UCSD-AML1 (cell line): ENCODE data around the gene CNPY2.
"Not testable (repeated sequence)": the region's sequence is repeated elsewhere in the genome, so short reads cannot be mapped to it uniquely, and the experiment has no call there.

Experiments used
- DNase-seq: peaks from one replicate; lab custom pipeline; 2025; ENCODE audit not compliant: unreplicated experiment; lab: John Stamatoyannopoulos, UW

The CNPY2 gene

DNA sequence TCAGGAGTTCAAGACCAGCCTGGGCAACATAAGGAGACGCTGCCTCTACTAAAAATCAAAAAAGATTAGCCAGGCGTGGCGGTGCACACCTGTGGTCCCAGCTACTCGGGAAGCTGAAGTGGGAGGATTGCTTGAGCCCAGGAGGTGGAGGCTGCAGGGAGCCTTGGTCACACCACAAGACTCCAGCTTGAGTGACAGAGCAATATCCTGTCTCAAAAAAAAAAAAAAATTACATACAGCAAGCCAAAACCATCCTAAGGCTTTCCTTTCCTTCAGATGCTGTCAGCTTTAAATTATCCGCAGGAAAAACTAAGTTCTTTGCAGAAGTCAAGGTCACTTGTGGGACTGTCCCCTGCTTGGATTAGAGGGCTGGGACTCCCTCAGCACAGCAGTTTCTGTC is 17.0 kb downstream of the CNPY2 start:
- DNase-seq: no peak

DNA sequence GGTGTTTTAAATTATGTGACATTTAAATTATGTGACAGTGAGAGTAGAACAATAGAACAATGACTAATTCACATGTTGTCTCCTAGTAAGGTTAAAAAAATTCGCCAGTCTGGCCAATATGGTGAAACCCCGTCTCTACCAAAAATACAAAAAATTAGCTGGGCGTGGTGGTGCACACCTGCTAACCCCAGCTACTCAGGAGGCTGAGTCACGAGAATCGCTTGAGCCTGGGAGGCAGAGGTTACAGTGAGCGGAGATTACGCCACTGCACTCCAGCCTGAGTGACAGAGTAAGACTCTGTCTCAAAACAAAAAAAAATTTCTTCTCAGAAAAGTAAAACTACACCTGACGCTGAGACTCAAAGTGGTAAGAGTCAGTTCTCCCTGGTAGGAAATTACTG is 18.4 kb downstream of the CNPY2 start:
- no peak for DNase-seq

DNA sequence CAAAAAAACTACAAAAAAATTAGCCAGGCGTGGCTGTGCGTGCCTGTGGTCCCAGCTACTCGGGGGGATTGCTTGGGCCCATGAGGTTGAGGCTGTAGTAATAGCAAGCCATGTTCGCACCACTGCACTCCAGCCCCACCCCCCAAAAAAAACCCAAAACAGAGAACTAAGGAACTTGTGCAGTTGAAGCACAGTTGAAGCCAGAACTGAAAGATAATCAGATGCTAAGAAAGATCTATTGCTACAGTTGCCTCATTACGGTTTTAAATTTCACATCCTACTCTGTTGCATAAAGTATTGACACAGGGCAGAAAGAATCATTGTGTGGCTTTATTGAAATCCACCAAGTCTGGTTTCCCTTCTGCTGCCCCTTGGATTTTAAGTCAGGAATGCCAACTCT is 19.5 kb downstream of the CNPY2 start:
- DNase-seq: no peak

DNA sequence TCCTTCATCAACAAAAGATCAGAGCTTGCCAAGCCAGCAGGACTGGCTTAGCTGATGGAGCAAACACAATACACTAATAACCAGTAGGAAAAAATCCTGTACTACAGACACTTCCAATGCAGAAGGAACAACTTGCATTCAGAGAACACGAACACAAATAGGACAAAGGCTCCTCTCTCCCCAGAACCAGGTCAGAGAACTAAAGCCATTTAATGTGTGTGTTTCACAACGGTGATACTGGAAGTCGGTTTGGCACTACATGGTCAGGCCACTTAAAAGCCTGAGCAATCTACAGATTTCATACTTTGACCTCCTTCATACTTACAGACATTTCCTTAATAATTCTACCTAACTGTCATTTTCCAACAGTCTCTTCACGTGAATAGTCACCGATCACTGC is 22.0 kb downstream of the CNPY2 start:
- DNase-seq: no peak

DNA sequence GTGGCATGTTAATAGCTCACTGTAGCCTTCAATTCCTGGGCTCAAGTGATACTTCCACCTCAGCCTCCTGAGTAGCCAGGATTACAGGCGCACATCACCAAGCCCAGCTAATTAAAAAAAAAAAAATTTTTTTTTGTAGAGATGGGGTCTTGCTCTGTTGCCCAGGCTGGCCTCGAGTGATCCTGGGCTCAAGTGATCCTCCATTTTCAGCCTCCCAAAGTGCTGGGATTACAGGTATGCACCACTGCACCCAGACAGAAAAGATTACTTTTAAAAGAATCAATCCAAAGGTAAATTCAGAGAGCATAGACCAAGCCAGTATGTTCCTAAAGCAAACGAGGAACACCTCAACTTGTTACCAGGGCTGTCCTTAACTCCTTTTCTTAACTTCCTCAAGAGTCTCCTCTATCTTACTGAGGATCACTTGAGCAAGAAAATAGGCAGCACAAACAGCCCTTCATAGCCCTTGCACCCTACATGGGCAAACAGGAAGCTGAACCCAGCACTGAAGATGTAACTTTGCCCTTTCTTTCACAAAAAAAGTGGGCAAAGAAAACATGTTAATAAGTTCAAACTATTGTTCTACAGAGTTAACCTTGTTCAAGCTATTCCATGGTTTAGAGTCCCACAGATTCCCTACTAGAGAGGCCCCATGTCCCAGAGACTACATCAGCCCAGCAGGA is 26.9 kb downstream of the CNPY2 start:
- DNase-seq: no peak

DNA sequence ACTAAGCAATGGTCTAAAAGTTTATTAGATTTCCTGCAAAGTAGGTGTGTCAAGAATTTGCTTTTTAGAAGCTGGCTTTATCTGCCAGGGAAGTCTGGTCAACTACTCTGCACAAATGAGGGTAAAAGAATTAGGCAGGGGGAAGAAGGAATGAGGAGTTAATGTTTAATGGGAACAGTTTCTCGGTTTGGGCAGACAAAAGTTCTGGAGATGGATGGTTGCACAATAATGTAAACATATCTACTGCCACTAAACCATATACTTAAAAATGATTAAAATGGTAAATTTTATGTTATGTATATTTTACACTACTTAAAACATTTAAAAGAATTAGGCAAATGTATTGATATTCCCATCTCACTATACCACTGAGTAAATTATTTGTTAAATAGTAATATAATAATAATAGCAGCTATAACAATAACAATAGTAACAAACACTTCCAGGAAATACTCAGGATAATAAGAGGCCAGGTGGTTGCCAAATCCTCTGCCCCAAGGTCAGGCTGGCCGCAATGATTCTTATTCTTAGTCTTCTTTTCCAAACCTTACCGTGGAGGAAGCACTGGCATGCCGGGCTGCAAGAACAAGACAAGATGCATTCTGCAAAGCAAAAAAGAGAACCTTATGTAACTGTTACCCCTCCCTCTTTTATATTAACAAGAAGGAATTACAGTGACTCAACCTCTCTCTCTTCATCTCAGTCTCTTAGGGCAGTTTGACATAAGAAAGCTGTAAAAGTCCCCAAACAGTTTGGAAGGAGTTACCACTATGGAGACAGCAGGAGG is 29.6 kb downstream of the CNPY2 start:
- no peak for DNase-seq

DNA sequence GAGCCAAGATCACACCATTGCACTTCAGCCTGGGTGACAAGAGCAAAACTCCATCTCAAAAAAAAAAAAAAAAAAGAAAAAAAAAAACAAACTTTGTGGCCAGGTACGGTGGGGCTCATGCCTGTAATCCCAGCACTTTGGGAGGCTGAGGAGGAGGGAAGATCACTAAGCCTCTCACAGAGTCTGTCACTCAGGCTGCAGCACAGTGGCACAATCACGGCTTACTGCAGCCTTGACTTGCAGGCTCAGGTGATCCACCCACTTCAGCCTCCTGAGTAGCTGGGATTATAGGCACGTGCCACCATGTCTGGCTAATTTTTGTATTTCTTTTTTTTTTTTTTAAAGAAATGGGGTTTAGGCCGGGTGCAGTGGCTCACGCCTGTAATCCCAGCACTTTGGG is 31.5 kb downstream of the CNPY2 start:
- DNase-seq: not testable (repeated sequence)

DNA sequence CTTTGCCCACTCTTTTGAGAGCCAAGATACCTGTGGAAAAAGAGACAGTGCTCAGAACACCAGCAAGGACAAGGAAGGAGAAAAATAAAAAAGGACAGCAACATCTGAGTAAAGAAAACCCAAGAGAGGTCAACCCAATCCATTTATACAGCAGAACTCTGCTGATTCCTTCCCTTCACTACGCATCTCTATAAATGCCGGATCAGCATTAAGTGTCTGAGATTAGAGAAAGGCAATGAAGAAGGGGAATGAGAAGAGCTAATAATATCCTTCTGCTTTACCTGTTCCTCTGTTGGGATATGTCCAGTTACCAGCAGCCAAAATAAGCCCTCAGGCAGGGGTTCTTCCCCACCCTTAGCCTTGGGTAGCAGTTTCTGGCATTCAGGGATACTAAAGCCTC is 33.2 kb downstream of the CNPY2 start:
- DNase-seq: no peak

DNA sequence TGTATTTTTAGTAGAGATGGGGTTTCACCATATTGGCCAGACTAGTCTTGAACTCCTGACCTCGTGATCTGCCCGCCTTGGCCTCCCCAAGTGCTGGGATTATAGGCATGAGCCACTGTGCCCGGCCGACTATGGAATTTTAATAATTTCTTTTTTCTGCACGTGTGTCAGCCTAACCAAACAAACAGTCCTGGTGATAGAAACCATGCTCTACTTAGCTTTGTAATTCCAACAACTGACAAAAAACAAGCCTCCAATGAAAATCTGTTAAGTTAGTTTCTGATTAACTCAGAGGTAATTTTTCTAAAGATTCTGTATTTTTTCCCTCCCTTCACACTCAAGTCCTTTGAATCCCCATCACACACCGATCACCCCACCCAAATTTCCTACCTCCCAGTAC is 33.8 kb downstream of the CNPY2 start:
- no peak for DNase-seq

DNA sequence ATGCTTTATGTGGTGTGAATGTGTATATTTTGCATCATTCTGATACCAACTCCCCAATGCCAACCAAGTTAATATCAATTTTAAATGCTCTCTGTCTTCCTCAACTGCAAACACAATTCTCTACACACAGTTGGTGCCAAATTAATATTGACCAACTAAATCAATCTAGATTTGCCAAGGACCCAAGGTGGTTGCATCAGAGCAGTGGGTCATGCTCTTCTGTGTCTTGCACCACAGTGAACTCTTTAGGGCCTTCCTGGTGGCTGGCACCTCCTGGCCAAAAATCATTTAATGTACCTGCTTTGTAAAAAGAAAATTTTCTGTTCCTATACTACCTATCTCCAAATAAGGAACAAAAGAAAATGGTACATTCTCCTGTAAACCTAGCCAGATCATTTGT is 34.9 kb downstream of the CNPY2 start:
- no peak for DNase-seq

DNA sequence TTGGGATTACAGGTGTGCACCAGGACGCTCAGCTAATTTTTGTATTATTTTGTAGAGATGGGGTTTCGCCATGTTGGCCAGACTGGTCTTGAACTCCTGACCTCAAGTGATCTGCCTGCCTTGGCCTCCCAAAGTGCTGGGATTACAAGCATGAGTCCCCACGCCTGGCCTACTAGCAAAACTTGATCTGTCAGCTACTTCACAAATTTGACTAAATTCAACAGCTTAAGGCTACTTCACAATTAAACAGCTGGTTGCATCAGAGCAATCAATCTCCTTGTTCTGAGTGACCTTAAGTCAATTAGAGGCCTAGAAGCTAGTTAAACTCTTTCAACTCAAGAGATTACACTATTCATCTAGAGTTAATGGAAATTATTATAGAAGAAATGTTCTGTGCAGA is 36.9 kb downstream of the CNPY2 start:
- DNase-seq: no peak

DNA sequence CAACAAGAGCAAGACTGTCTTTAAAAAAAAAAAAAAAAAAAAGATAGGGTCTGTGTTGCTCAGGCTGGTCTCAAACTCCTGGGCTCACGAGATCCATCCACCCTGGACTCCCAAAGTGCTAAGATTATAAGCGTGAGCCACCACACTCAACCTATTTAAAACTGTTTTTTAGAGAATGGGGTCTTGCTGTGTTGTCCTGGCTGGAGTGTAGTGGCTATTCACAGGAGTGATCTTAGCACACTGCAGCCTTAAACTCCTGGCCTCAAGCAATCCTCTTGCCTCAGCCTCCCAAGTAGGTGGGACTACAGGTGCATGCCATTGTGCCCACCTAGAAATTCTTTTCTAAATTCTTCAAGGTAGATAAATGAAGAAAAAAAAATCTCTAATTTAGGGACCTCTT is 41.5 kb downstream of the CNPY2 start:
- no peak for DNase-seq

DNA sequence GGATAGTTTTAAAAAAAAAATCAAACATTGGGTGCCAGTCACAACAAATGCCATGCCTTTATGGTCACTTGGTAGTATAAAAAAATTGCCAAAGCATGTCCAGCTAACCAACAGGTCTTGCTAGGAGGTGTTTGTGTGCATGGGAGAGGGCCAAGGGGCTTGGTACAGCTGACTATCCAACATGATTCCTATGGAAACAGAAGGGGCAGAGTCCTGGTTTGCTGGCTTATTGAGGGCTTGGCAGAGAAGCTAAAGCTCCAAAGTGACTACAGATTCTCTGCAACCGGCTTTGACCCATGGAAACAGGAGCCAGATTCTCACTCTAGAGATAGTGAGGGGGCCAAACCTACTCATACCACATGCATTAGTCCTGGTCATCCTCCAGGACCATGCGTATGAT is 43.3 kb downstream of the CNPY2 start:
- DNase-seq: not testable (repeated sequence)

DNA sequence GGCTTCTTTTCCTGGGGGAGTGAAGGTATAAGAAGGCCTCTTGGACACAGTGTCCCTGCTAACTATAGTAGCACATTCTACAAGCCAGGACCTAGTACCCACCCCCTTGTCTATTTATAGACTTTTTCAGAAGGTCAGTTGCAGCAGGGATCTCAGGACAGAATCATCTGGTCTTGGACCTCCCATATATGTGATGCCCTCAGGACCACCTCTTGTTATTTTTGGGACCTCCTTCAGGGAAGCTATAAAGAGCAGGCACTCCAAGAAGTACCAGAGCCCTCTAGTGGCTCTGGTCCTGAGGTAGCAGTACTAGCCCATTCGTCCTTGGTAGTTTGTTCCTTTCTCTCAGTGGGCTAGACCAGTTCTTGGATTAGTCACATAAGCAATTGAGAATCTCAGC is 44.8 kb downstream of the CNPY2 start:
- DNase-seq: no peak

DNA sequence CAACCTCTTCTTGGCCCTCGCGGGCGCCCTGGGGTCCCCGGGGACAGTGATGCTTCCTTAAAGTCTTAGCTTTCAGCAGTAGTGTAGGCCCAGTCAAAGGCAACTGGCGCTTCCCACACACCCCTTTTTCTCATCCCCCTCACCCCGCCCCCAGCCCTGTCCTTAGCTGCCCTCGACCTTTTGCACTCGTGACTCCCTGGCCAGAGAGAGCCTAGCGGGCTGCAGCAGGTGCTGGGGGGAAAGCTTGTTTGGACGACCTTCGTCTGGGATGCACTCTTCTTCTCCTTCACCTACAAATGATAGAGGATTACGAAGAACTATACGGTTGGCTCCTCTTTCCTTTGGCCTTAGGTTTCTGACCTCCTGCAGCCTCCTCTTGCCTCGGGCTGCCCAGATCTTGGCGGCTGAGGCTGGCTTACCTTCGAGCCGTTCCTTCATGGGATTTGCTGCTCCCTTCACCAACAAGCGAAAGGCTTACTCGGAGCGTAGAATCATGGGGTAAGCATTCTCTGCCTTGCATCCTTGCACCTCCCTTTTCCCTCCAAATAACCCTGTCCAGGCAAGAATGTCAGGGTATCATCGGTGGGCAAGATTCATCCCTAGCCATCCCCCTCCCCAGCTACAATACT is 48.2 kb downstream of the CNPY2 start:
- no peak for DNase-seq

DNA sequence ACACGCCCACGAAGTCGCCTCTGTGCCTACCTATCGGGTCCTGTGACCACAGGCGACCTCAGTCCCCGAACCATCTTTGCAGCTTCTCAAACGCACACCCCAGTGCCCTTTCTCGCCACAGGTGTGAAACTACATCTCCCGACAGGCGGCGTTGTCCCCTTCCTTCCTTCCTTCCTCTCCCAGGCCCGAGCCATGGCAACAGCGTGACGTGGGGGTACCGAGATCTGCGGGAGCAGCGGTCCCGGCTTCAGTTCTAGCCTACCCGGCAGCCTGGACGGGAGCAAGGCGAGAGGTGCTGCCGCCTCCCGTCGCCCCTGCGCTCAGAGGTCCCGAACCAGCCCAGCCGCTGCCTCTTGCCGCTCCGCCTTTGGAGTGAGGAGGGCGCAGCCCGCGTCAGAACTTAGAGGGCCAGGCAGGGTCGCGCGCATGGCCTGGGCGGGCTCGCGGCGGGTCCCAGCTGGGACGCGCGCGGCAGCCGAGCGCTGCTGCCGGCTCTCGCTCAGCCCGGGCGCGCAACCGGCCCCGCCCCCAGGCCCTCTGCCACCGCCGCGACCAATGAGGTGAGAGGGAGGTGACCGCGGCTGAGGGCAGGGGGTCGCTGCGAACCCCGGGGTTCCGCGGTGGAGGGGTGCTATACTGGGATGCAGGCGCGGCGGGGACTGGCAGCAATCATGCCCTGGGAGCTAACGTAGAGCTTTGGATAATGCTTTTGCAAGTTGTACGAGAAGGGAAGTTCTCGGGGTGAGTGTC is 48.9 kb downstream of the CNPY2 start, which contains the start of gene COQ10A:
Gene COQ10A, plus strand, starts transcription at position 250 of the 750 bp plus-strand sequence. Its CDS starts 177 bp downstream, at position 427.
- peak; percentile 89 for DNase-seq

DNA sequence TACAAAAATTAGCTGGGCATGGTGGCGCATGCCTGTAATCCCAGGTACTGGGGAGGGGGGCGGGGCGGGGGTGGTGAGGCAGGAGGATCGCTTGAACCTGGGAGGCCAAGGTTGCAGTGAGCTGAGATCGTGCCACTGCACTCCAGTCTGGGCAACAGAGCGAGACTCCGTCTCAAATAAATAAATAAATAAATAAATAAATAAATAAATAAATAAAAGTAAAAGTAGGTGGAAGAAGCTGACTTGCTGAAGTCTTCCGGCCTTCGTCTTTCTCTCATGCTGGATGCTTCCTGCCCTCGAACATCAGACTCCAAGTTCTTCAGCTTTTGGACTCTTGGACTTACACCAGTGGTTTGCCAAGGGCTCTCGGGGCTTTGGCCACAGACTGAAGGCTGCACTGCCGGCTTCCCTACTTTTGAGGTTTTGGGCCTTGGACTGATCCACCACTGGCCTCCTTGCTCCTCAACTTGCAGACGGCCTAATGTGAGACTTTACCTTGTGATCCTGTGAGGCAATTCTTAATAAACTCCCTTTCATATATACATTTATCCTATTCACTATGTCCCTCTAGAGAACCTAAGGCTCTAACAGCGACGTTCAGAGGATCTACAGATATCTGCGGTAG is 49.6 kb downstream of the CNPY2 start:
- DNase-seq: not testable (repeated sequence)

DNA sequence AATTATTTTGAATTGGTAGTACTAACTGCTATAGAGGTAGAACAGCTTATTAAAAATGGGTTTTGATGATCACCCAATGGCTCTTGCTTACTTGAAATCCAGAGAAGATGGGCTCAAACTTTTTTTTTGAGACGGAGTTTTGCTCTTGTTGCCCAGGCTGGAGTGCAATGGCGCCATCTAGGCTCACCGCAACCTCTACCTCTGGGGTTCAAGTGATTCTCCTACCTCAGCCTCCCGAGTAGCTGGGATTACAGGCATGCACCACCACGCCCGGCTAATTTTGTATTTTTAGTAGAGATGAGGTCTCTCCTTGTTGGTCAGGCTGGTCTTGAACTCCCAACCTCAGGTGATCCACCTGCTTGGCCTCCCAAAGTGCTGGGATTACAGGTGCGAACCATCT is 52.8 kb downstream of the CNPY2 start:
- not testable (repeated sequence) for DNase-seq

DNA sequence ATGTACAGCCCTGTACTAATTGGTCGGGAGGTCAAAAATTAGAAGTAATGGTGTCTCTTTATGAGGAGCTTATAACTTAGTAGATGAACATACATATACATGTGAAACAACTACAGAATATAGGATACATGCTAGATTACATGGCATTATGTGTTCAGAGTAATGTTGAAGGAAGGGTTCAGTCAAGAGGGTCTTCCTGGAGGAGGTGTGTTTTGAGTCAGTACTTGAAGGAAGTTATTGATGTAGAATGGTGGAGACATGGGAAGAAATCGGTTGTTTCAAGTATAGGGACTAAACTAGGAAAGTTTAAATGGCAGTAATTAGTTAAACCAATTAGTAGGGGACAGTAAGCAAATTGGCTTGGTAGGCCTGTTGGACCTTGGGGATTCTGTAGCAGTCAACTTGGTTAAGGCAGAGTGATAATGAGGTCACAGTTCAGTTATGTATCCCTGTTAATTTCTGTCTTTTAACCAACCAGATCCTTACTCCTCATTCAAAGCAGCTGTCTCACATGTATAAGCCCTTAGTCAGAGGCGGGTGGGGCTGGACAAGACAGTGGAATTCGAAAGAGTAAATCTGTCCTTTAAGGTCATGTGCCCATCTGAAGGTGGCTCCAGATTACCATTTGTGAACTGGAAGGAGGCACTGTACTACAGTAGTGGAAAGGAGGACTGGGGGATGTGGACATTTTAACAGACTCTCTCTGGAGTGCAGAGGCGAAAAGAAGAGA is 54.1 kb downstream of the CNPY2 start:
- no peak for DNase-seq

DNA sequence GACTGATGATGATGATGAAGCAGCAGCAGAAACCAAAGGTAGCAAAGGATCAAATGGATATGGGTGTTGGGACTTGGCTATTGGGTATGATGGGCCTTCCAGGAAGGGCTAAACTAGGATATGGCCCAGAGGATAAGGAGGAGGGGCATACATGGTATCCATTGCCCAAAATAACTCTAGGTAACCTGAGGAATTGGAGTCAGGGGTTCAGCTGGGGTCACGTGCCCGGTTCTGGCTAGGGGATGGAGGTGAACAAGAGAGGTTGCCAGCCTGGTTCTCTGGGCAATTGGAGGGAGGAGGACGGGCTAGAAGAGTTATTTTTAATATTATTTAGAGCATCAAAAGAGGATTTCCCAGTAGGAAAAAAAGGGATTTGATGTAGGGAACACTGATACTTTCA is 54.9 kb downstream of the CNPY2 start:
- no peak for DNase-seq
